A549 (cell line): ENCODE results near the gene MFF.

Experiments
- CTCF ChIP-seq: fragments of >200 bp; sonication (Bioruptor Twin); formaldehyde crosslinking; IDR thresholded peaks from 3 replicates; pipeline ENCODE4 v1.5.1; 2016
- MAX ChIP-seq: IDR thresholded peaks from 2 replicates; pipeline ENCODE4 v1.6.1; 2012

- TF ChIP-seq CTCF, result no peak
- TF ChIP-seq MAX, result no peak
These were observed 35.3 kb downstream of the MFF start for GRCh38 chr2:227360351-227360750.
